ENCODE results near the gene MTERF1. TPM values are rescaled to one million over a fixed set of nuclear protein-coding genes. Genes with fewer than 3 reads are reported as not detected.

The MTERF1 gene
- total RNA-seq, 1 experiment from 2014 or later, result 13.6 TPM

GRCh38 chr7:91910171-91910570 lies 29.7 kb upstream of the MTERF1 start:
- CTCF ChIA-PET, result no interaction called here
- TF ChIP-seq POLR2AphosphoS5 (IDR thresholded peaks at IDR 0.05; ENCODE audit: low read depth, low read length) (no peak), SIN3A (IDR thresholded peaks at IDR 0.05; ENCODE audit: borderline replicate concordance, insufficient read depth, low read depth, low read length) (no peak), TCF7L2 (IDR thresholded peaks at IDR 0.05; ENCODE audit: low read depth, low read length) (no peak), REST (IDR thresholded peaks at IDR 0.05; ENCODE audit: insufficient read depth in 1 of 2, low read depth in 2 of 2, low read length in 1 of 2) (no peak)
- TF ChIP-seq, protein P1, sequence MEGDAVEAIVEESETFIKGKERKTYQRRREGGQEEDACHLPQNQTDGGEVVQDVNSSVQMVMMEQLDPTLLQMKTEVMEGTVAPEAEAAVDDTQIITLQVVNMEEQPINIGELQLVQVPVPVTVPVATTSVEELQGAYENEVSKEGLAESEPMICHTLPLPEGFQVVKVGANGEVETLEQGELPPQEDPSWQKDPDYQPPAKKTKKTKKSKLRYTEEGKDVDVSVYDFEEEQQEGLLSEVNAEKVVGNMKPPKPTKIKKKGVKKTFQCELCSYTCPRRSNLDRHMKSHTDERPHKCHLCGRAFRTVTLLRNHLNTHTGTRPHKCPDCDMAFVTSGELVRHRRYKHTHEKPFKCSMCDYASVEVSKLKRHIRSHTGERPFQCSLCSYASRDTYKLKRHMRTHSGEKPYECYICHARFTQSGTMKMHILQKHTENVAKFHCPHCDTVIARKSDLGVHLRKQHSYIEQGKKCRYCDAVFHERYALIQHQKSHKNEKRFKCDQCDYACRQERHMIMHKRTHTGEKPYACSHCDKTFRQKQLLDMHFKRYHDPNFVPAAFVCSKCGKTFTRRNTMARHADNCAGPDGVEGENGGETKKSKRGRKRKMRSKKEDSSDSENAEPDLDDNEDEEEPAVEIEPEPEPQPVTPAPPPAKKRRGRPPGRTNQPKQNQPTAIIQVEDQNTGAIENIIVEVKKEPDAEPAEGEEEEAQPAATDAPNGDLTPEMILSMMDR (IDR thresholded peaks at IDR 0.05), result no peak
- intact Hi-C loops (cut with micrococcal nuclease; ENCODE audit: unreplicated experiment), result no loop called here

DNA sequence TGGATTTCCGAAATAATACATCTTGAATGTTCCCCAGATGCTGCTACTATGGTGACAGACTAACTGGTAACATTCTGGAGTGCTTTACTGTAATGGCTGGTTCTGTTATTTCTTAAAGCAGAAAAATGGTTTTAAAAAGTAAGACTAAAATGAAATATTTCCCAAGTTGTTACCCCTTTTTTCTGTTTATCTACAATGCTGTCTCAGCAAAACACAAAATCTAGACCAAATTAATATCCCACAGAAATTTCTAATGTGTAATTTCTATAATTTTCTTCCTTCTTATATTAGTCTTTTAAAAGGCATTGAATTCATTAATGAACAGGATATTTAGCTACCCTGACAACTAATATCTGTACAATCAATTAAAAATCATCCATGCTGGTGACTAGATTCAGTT lies 19.1 kb upstream of the MTERF1 start:
- POLR2A ChIA-PET, result no interaction called here
- in situ Hi-C loops (cut with HindIII; ENCODE audit: low pct_unique_long_range_greater_than_20kb, low sequenced_read_pairs), result no loop called here
- Histone ChIP-seq H3K27ac (ENCODE audit: low read length) (no peak overlapping the region), H3K27me3 (ENCODE audit: control insufficient read depth, insufficient read depth, low read length) (peaks cover 3% of the 10 kb centered on the region; the same call in 1 of the 2 replicates), H3K4me3 (ENCODE audit: low read depth in 2 of 2, low read length in 2 of 2) (no peak overlapping the region), H3K36me3 (ENCODE audit: control insufficient read depth, insufficient read depth, low read length) (no peaks in the 10 kb centered on the region), H3K9me3 (ENCODE audit: control insufficient read depth, insufficient read depth, low read depth, low read length) (no peaks in the 10 kb centered on the region), H3K4me1 (ENCODE audit: control insufficient read depth, insufficient read depth, low read length) (no peaks in the 10 kb centered on the region)
- no TSS peak for BruUV-seq (replicated peaks)
- CTCF ChIA-PET, result no interaction called here
- no peak for TF ChIP-seq POLR2AphosphoS5 (IDR thresholded peaks at IDR 0.05; ENCODE audit: low read depth, low read length)
- TF ChIP-seq SIN3A (IDR thresholded peaks at IDR 0.05; ENCODE audit: borderline replicate concordance, insufficient read depth, low read depth, low read length), result no peak
- TF ChIP-seq, protein P1 (IDR thresholded peaks at IDR 0.05), result no peak
- TF ChIP-seq TCF7L2 (IDR thresholded peaks at IDR 0.05; ENCODE audit: low read depth, low read length), result no peak
- no peak for TF ChIP-seq REST (IDR thresholded peaks at IDR 0.05; ENCODE audit: insufficient read depth in 1 of 2, low read depth in 2 of 2, low read length in 1 of 2)
- DNase-seq (ENCODE audit: low read depth, low spot score) (no peak), ATAC-seq (no peak)
- intact Hi-C loops (cut with micrococcal nuclease; ENCODE audit: unreplicated experiment), result no loop called here

More at GRCh38 chr7:91910171-91910570, 29.7 kb upstream of the MTERF1 start:
- no peaks in the 10 kb centered on the region for H3K27me3 ChIP-seq (ENCODE audit: control insufficient read depth, insufficient read depth, low read length)
- no peaks in the 10 kb centered on the region for H3K9me3 ChIP-seq (ENCODE audit: control insufficient read depth, insufficient read depth, low read depth, low read length)
- no peaks in the 10 kb centered on the region for H3K36me3 ChIP-seq (ENCODE audit: control insufficient read depth, insufficient read depth, low read length)
- H3K27ac ChIP-seq (ENCODE audit: low read length), result no peak overlapping the region
- in situ Hi-C loops (cut with HindIII; ENCODE audit: low pct_unique_long_range_greater_than_20kb, low sequenced_read_pairs), result no loop called here
- no TSS peak for BruUV-seq (replicated peaks)
- H3K4me1 ChIP-seq (ENCODE audit: control insufficient read depth, insufficient read depth, low read length), result no peaks in the 10 kb centered on the region
- POLR2A ChIA-PET, result no interaction called here
- no peak for ATAC-seq
- DNase-seq (ENCODE audit: low read depth, low spot score), result no peak
- no peak overlapping the region for H3K4me3 ChIP-seq (ENCODE audit: low read depth in 2 of 2, low read length in 2 of 2)
